Stimulated activated CD4-positive, alpha-beta T cell treated with anti-CD3 and anti-CD28 coated beads, Interleukin-4, amount 100 ng/mL, for 4 hours (primary cell): ENCODE measurements around the gene HDAC6.
"Not testable (repeated sequence)": the region's sequence is repeated elsewhere in the genome, so short reads cannot be mapped to it uniquely, and the experiment has no call there.

Experiments used
- DNase-seq, 2 experiments: peaks; one replicate each; pipeline ENCODE4 v3.0.0-alpha.2; 2020

HDAC6 gene

GRCh38 chrX:48790477-48790876, 11.4 kb upstream of the HDAC6 start:
- DNase-seq: no peak

- DNase-seq: no peak
Observed at GRCh38 chrX:48791063-48791820, 10.6 kb upstream of the HDAC6 start.

DNA sequence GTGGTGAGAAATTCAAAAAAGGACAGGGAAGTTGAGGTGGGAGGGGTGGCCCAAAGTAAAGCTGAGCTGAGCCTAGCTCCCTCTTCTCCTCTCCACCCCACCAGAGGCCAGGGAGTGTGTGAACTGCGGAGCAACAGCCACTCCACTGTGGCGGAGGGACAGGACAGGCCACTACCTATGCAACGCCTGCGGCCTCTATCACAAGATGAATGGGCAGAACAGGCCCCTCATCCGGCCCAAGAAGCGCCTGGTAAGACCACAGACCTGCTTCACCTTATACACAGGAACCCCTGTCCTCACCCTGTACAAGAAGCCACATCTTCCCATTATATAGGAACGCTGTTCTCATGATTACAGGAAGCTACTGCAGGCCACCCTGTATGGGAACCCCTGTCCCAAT, 9.6 kb upstream of the HDAC6 start:
- DNase-seq: no peak

GRCh38 chrX:48793935-48794334, 7.9 kb upstream of the HDAC6 start:
- DNase-seq: no peak

DNA sequence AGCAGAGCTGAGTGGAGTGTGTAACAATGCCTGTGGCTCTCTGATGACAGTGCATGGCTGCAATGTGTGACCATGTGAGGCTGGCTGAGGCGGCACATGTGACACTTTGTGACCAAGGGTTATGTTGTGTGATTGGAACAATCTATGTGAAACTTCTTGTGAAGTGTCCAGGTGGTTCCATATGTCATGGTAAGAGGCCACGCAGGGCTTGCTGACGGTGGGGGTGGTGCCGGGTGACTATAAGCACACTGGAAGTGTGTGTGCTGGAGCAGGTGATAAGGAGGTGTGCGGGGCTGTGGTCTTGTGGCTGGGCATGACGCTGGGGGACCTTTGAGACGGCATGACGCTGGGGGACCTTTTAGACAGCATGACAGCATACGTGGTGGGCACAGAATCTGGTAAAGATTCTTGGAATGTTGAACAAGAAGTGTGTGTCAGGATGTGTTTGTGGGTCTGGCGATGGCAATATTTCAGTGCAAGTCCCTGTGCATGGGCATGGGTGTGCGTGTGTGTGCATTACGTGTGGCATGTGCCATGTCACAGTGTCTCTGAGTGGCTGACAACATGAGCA, 7.4 kb upstream of the HDAC6 start:
- DNase-seq: no peak

GRCh38 chrX:48794911-48795515, 6.9 kb upstream of the HDAC6 start:
- DNase-seq: no peak

DNA sequence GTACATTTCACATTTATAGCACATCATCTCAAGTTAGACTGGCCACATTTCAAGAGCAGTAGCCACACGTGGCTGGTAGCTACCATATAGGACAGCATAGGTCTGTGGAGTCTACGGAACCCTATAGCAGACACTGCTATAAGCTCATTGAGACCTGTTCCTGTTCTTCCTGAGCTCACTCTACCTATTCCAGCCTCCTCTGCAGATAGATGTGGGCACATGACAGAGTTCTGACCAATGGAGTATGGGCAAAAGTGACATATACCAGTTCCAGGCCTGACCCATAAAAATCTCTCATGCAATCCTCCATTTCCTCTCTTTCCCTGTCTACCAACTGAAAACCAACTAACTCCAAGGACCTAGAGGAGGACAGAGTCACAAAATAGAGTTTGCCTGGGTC, 3.5 kb upstream of the HDAC6 start:
- no peak for DNase-seq

GRCh38 chrX:48800574-48801279, 1.1 kb upstream of the HDAC6 start:
- DNase-seq: no peak

DNA sequence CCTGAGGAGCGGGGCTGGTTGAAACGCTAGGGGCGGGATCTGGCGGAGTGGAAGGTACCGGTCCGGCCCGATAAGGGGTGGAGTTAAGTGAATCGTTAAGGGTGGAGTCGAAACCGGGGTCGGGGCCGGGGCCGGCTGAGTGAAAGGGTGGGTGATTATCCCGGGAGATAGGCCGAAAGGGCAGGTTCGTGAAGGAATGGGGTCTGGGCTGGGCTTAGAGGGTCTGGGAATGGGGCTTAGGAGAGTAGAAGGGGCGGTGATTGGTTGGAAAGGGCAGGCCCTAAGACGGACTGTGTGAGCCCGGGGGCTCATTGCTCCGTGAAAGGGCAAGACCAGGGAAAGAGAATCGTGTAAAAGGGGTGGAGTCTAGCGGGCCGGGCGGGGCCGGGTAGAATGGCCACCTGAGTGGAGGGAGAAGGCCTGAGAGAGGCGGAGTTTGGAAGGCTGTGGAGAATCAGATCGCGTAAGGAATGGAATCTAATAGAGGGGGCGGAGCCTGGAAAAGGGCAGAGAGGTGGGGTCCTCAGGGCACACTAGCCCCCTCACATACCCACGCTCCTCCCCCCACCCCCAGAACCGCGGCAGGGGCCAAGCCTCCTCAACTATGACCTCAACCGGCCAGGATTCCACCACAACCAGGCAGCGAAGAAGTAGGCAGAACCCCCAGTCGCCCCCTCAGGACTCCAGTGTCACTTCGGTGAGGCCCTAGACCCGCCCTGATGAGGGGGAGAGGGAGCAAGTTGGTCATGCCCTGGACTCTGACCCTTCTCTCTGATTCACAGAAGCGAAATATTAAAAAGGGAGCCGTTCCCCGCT, 430 bp downstream of the HDAC6 start:
- peak; percentile 44 to 54 for DNase-seq

DNA sequence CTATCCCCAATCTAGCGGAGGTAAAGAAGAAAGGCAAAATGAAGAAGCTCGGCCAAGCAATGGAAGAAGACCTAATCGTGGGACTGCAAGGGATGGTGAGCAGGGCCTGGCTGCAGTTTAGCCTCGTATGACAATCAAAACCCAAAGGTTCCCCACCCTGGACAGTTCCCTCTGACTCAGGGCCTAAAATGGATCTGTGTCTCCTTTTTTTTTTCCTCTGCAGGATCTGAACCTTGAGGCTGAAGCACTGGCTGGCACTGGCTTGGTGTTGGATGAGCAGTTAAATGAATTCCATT, 986 bp downstream of the HDAC6 start:
- DNase-seq: no peak

DNA sequence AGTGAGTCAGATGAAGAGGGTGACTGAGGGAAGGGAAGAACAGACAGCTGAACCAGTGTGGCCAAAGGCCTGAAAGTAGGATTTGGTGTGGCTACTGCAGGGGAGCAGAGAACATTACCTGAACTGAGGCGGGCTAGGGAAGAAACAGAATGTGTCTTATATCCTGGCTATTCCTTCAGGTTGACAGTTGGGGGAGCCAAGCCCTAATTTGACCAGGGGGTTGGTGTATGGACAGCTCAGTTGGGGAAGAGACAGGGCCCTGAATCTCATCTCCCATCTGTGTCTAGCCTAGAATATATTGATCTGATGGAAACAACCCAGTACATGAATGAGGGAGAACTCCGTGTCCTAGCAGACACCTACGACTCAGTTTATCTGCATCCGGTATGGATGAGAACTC, 4.2 kb downstream of the HDAC6 start:
- no peak for DNase-seq

- DNase-seq: no peak
Observed at GRCh38 chrX:48813644-48814043, 11.8 kb downstream of the HDAC6 start.

DNA sequence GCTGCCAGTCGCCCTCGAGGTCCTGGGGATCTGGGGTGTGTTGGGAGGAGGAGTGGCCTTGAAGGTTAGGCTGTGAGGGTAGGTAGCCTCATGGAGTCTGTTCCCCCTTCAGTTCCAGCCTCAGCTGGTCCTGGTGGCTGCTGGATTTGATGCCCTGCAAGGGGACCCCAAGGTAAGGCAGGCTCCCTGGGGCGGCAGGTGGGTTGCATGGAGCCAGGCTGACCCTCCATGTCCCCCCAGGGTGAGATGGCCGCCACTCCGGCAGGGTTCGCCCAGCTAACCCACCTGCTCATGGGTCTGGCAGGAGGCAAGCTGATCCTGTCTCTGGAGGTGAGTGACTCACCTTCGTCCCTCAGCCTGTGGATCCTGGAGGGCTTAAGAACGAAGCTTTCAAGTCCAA, 12.9 kb downstream of the HDAC6 start:
- no peak for DNase-seq

DNA sequence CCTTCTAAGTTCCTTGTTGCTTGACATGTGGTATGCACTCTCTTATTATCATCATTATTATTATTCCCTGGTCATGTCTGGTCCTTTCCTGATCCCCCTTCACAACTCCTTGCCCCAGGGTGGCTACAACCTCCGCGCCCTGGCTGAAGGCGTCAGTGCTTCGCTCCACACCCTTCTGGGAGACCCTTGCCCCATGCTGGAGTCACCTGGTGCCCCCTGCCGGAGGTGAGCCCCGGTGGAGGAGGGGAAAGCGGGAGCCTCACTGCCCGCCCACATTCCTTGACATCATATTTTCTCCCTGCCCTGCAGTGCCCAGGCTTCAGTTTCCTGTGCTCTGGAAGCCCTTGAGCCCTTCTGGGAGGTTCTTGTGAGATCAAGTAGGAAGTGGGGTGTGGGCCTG, 13.4 kb downstream of the HDAC6 start:
- DNase-seq: no peak

DNA sequence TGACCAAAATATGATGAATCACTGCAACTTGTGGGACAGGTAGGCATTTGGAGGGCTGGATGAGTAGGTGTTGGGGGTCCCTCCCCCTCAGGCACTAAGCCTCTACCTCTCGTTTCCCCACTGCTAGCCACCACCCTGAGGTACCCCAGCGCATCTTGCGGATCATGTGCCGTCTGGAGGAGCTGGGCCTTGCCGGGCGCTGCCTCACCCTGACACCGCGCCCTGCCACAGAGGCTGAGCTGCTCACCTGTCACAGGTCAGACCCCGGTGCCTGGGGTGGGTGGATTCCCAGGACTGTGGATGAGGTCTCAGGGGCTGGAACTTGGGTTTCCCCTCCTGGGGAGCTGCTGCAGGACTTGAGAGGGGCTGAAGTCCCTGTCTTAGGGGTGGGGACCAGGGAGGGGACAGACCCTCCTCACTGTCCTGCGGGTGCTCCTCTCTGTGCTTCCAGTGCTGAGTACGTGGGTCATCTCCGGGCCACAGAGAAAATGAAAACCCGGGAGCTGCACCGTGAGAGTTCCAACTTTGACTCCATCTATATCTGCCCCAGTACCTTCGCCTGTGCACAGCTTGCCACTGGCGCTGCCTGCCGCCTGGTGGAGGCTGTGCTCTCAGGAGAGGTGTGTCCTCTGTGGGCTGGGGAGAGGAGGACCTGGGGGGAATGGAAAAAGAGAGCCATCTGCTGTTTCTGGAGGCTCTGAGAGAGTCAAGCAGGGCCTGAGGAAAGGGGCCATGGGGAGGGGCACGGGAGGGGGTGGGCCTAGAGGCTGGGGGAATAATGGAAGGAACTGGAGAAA, 14.3 kb downstream of the HDAC6 start:
- DNase-seq: no peak

DNA sequence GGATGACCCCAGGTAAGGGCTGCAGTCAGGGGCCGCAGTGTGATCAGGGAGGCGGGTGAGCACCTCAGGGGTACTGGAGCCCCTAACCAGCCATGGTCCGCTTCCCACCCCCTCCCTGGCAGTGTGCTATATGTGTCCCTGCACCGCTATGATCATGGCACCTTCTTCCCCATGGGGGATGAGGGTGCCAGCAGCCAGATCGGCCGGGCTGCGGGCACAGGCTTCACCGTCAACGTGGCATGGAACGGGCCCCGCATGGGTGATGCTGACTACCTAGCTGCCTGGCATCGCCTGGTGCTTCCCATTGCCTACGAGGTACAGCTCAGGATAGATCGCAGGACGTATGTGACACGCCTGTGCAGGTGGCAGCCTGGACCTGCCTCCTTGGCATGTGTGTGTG, 16.2 kb downstream of the HDAC6 start:
- no peak for DNase-seq

- no peak for DNase-seq
Observed at GRCh38 chrX:48818866-48819265, 17.0 kb downstream of the HDAC6 start.

DNA sequence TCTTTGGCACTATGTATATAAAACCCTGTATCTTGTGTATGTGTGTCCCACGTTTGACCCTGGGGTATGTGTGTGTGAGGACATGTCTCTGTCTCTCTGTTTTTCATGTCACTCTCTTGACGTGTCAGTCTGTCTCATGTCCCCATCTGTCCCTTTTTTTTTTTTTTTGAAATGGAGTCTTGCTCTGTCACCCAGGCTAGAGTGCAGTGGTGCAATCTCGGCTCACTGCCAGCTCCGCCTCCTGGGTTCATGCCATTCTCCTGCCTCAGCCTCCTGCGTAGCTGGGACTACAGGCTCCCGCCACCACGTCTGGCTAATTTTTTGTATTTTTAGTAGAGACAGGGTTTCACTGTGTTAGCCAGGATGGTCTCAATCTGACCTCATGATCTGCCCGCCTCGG, 17.5 kb downstream of the HDAC6 start:
- DNase-seq: not testable (repeated sequence)

- no peak for DNase-seq
Observed at GRCh38 chrX:48823053-48823452, 21.2 kb downstream of the HDAC6 start.

DNA sequence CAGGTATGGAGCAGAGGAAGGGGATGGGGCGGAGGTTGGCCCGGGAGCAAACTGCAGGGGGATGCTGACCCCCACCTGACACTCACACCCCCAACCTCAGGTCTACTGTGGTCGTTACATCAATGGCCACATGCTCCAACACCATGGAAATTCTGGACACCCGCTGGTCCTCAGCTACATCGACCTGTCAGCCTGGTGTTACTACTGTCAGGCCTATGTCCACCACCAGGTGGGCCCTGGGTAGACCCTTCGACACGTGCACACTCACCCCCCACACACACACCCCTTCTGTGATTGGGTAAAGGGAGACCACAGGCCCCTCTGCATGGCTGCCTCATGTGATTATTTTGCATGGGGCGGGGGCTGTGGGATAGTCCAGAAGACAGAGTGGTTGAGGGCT, 22.2 kb downstream of the HDAC6 start:
- DNase-seq: no peak

GRCh38 chrX:48826135-48826875, 24.4 kb downstream of the HDAC6 start, which contains the start of gene ERAS:
Gene ERAS, plus strand, starts transcription at chrX:48826513. Its CDS starts 2,611 bp downstream, at chrX:48829124.
- peak in 1 of 2 experiments; percentile 12 for DNase-seq
